Osteocyte (in vitro differentiated cells): ENCODE data around the gene TAF15. TPM values are rescaled to one million over a fixed set of nuclear protein-coding genes. Genes with fewer than 3 reads are reported as not detected.

Experiments used
- DNase-seq: peaks from one replicate; pipeline ENCODE4 v3.0.0; 2021; ENCODE audit warnings: mixed read lengths; ENCODE audit not compliant: unreplicated experiment; ENCODE audit errors: extremely low spot score
- H3K27ac Mint-ChIP-seq: one replicate; pipeline ENCODE4 v1.8.0; 2021; ENCODE audit warnings: mild to moderate bottlenecking, mixed read lengths; ENCODE audit not compliant: unreplicated experiment
- H3K27me3 Mint-ChIP-seq: one replicate; pipeline ENCODE4 v1.8.0; 2021; ENCODE audit warnings: mixed read lengths; ENCODE audit not compliant: unreplicated experiment
- H3K36me3 Mint-ChIP-seq: one replicate; pipeline ENCODE4 v1.8.0; 2021; ENCODE audit warnings: mixed read lengths; ENCODE audit not compliant: unreplicated experiment
- H3K4me1 Mint-ChIP-seq: one replicate; pipeline ENCODE4 v1.8.0; 2021; ENCODE audit warnings: mixed read lengths; ENCODE audit not compliant: unreplicated experiment
- H3K4me3 Mint-ChIP-seq: one replicate; pipeline ENCODE4 v1.8.0; 2021; ENCODE audit warnings: mild to moderate bottlenecking, moderate library complexity, mixed read lengths; ENCODE audit not compliant: unreplicated experiment
- H3K9me3 Mint-ChIP-seq: one replicate; pipeline ENCODE4 v1.8.0; 2021; ENCODE audit warnings: mixed read lengths; ENCODE audit not compliant: unreplicated experiment
- CTCF ChIP-seq: fragments of 200-600 bp; sonication (generic); IDR thresholded peaks from 2 replicates; pipeline ENCODE4 v1.5.0; 2021; ENCODE audit warnings: antibody characterized with exemption, mild to moderate bottlenecking, moderate library complexity
- total RNA-seq: library from RNA; stranded (reverse); gene quantifications from 2 replicates; pipeline ENCODE4 v1.2.1, GENCODE V29; 2021

Gene TAF15
- total RNA-seq, 1 donor from 2014 or later = 157 TPM

- no peak overlapping the region for H3K4me3 Mint-ChIP-seq
- peaks cover 27% of the 10 kb centered on the region for H3K36me3 Mint-ChIP-seq
- H3K27ac Mint-ChIP-seq = no peak overlapping the region
- no peak for TF ChIP-seq CTCF
- no peaks in the 10 kb centered on the region for H3K27me3 Mint-ChIP-seq
- no peak for DNase-seq
- H3K9me3 Mint-ChIP-seq = no peaks in the 10 kb centered on the region
- peaks cover 31% of the 10 kb centered on the region for H3K4me1 Mint-ChIP-seq
Observed at GRCh38 chr17:35817196-35817595, 7.9 kb downstream of the TAF15 start.

GRCh38 chr17:35819455-35819854 lies 10.2 kb downstream of the TAF15 start:
- Mint-ChIP-seq H3K27me3 (no peaks in the 10 kb centered on the region), H3K27ac (no peak overlapping the region), H3K36me3 (peaks cover 45% of the 10 kb centered on the region), H3K4me3 (no peak overlapping the region), H3K9me3 (no peaks in the 10 kb centered on the region), H3K4me1 (peaks cover 18% of the 10 kb centered on the region)
- no peak for TF ChIP-seq CTCF
- DNase-seq = no peak

GRCh38 chr17:35821308-35821707 lies 12.0 kb downstream of the TAF15 start:
- Mint-ChIP-seq H3K36me3 (peaks cover 53% of the 10 kb centered on the region), H3K4me3 (no peak overlapping the region), H3K9me3 (no peaks in the 10 kb centered on the region), H3K27ac (no peak overlapping the region), H3K27me3 (no peaks in the 10 kb centered on the region), H3K4me1 (peaks cover 6% of the 10 kb centered on the region)
- TF ChIP-seq CTCF = no peak
- no peak for DNase-seq

- no peak for TF ChIP-seq CTCF
- H3K4me3 Mint-ChIP-seq = no peak overlapping the region
- no peak overlapping the region for H3K27ac Mint-ChIP-seq
- no peaks in the 10 kb centered on the region for H3K9me3 Mint-ChIP-seq
- DNase-seq = no peak
- peaks cover 2% of the 10 kb centered on the region for H3K4me1 Mint-ChIP-seq
- no peaks in the 10 kb centered on the region for H3K27me3 Mint-ChIP-seq
- H3K36me3 Mint-ChIP-seq = peaks cover 57% of the 10 kb centered on the region
Observed at GRCh38 chr17:35825206-35825605, 15.9 kb downstream of the TAF15 start.

- Mint-ChIP-seq H3K27me3 (no peaks in the 10 kb centered on the region), H3K36me3 (peaks cover 54% of the 10 kb centered on the region), H3K4me3 (no peak overlapping the region), H3K4me1 (no peaks in the 10 kb centered on the region), H3K9me3 (no peaks in the 10 kb centered on the region), H3K27ac (no peak overlapping the region)
- no peak for TF ChIP-seq CTCF
- no peak for DNase-seq
Observed at GRCh38 chr17:35841101-35841500, 31.8 kb downstream of the TAF15 start.
